Superior temporal gyrus (tissue), 1 donor: Measurements from ENCODE around the gene NAPB.

Experiments used
- DNase-seq: peaks from one replicate; pipeline ENCODE4 v3.0.0-alpha.2; 2016; ENCODE audit errors: extremely low spot score

The NAPB gene

DNA sequence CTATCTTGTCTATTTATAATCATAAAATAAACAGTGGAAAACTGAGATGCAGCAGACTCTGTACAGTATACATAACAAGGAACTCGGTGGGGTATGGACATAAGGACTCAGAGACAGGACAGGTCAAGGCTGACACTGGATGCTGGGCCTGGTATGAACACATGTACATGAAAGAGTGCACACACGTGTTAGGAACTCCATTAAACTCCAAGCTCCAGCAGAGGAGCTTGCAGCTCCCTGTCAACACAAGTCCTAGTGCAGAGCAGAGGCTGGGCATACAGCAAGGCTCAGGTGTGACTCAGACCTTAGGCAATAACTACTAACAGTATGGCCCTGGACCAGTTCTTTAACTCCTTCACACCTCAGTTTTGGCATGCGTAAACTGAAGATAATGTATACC, 17.1 kb downstream of the NAPB start:
- no peak for DNase-seq

DNA sequence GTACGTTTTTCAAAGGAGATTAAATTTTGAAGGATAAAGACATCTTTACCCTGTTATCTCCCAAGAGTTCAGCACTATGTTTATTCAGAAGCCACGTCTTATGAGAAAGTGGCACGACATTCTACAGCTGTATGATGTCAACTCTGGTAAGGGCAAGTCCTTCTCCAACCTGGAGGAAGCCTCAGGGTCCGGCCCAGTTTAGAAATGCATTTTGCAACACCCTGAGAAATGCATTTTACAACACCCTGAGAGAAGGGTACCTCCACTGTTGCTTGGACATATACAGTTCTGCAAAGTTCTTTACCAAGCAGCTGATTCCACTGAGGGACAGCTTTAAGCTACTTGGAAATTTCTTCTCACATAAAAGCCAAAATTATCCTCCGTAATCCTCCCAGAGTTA, 17.5 kb downstream of the NAPB start:
- no peak for DNase-seq

DNA sequence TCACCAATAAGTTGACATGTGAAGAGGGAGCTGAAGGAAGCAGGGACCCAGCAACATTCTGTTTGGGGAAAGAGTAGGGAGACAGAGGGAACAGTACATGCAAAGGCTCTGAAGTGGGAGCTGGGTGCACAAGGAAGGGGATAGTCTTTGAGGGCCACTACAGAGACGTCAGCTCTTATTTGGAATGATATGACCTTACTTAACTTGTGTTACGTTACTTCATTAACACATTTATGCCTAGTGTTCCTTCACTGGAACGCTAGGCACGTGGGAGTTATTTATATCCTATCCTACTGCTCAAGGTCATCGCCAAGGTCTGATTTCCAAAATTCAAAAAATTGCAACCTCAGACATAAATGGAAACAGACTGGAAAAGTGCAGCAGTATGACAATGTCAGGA, 20.2 kb downstream of the NAPB start:
- DNase-seq = no peak

DNA sequence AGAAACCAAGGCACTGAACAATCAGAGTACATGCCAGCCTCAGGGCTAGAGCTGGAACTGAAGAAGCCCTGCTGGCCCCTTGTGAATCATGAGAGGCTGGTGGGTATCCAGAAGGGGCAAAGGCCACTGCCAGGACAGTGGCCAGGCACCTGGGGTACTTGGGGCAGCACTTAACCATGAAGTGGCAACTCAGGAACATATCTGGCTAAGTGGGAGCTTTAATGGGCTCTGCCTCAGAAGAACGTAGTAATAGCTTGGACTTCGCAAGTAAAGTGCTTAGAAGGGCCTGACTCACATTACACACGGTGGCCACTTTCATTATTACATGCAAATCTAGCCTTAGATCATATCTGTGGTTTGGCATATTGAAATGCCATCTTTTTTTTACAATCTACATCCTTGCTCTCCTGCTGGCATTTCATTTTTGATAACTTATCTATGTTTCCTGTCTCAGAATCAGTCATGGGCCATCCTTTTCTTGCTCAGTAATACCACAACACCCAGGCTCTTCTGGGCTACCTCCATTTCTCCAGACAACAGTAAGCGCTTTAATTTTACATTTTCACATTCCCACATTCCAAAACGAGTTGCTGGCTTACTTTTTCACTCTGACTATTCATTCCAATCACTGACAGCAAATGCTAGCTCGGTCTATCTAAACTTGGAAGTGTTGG, 21.6 kb downstream of the NAPB start:
- DNase-seq = no peak

DNA sequence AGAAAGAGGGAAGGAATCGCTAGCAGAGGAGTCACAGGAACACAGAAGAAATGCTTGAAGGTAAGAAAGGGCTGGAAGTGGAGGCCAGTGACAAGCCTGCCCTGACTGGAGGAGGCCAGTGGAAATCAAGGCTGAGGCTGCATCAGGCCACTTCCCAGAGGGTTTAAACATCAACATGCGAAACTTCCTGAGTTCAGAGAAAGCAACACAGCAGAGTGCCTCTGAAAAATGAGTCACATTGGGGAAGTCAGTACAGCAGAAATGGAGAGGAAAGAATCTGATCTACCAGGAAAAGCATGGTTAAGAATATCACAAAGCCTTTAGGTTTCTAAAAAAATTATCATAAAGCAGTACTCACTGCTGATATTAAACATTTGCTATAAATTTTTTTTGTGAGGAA, 23.3 kb downstream of the NAPB start:
- DNase-seq = no peak

DNA sequence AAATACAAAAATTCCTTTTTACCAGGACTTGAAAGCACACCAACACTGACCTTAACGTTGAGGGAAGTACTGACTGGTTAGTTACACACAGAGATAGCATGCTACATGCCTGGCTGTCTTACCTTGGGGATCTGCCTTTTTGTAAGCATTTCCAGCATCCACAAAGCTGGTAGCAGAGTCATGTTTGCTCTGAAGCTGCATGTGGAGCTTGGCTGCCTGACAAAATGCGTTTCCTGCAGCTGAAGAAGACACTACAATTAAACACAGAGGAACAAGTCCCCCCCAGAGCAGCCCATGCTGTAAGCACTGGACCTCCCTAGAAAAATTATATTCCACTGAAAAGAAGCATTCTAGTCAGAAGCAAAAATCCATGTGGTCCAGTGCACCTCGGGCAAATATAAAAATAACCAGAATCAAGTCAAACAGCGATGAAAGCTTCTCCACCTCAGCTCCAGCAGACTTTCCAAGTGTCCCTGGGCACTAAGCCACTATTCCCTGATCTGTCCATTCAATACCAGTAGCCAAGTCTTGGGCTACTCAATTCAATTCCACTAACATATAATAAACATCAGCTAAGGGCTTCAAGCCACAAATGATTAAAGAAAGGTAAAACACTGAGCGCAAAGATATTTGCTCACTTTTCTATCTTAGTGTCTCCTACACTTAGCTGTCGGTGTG, 24.2 kb downstream of the NAPB start:
- DNase-seq = no peak

DNA sequence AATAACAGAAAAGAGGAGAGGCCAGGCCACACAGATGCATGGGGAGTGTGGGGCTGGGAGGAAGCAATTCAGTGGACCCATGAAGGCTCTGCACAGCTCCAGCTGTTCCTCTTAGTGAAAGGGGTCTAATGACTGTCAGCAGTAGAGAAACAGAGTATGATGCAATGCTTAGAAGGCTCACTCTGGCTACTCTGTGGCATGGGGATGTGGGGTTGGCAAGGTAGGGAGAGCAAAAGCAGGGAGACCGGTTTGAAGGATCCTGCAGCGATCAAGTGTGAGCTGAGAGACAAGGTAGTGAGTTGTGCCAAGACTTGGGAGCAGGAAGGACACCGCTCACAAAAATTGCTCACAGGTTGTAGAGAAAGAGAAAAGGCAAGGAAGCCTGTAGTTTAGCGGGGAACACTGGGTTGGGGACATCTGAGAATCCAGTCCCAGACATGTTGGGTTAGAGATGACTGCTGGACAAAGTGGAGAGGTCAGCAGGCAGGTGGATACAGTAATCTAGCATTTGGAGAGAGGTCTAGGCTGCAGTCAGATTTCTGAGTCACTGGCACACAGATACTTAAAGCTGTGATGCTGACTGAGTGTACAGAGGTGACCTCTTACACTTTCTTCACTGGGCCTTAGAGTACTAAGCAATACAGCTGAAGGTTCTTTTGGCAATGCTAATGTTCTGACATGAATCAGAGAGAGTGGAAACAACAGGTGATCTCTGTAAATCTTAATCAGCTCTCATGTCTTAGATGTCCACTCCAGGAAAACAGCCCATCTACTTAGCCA, 27.1 kb downstream of the NAPB start:
- DNase-seq = no peak

DNA sequence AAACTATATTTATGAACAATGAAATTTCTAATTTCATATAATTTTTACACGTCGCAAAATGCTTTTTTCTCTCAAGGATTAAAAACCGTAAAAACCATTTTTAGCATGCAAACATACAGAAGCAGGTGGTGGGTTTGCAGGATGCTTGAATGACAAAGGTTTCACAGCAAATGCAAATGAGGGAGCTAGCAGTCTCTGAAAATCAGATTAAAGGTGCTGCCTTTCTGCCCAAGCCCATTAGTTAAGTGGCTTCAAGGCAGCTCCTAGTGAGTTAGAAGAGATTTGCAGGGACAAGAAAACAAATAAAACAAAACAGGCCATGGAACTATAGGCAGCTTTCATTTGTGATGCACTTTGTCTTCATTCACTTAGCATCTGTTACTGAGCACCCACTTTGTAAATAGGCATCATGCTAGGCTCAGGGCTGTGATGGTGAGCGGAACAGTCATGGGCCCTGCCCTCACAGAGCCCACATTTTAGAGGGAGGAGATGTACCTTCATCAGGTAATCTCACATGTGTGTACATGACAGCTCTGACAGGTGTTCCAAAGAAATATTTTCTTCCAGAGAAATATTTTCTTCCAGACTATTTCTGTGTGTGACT, 29.5 kb downstream of the NAPB start:
- no peak for DNase-seq

DNA sequence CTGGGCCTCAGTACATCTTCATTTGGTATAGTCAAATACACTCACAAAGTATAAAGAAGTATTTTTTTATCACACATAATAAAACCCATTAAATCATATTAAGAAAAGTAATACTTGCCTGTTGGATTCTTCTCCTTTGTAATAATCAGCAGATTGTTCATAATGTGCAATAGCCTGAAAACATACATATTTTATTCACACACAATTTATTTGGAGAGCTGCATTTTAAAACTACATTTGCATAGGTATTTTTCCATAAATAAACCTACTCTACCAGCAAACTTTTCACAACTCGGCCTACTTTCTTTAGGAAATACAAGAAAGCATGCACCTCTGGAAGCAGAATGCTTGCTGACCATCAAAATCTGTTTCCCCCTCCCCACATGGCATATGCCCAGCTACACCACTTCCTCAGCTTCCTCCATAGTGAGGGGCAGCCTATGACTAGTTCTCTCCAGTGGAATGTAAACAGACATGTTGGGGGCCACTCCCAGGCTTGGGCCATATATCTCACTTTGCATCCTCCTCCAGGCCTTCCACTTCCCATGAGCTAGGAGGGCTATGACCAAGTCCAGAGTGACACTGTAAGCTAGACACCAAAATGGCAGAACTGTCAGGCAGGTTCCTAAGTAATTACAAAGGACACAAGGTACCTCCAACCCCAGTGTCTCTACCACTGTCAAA, 31.1 kb downstream of the NAPB start:
- no peak for DNase-seq

DNA sequence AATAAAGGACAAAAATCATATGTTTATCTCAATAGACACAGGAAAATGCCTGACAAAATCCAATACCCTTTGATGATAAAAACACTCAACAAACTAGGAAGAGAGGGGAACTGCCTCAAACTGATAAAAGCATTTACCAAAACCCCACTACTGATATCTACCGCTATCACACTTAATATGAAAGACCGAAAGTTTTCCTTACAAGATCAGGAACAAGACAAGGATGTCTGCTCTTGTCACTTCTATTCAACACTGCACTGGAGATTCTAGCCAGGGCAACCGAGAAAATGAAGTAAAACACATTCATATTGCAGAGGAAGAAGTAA, 34.2 kb downstream of the NAPB start:
- no peak for DNase-seq

DNA sequence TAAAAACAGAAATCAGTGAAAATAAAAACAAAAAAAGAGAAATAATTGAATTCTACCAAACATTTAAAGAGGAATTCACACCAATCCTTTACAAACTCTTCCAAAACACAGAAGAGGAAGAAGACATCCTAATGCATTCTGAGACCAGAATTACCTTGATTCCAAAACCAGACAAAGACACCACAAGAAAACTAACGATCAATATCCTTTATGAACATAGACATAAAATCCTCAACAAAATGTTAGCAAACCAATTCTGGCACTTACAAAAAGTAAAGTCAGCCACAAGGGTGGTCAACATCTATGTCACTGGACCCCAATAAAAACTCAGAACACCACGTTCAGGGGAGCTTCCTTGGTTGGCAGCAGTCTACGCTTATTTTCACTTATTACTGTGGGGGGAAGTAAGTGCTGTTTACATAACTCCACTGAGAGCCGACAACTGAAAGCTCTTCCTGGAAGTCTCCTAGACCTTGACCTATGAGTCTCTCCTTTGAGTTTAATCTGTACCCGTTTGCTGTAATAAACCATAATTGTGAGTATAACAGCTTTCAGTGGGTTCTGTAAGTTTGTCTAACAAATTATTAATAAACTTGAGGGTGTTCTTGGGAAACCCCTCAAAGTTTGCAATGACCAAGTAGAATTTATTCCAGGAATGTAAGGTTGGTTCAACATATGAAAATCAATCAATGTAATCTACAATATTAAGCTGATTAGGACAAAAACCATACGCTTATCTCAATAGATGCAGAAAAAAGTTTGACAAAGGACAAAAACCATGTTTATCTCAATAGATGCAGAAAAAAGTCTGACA, 34.8 kb downstream of the NAPB start:
- no peak for DNase-seq

DNA sequence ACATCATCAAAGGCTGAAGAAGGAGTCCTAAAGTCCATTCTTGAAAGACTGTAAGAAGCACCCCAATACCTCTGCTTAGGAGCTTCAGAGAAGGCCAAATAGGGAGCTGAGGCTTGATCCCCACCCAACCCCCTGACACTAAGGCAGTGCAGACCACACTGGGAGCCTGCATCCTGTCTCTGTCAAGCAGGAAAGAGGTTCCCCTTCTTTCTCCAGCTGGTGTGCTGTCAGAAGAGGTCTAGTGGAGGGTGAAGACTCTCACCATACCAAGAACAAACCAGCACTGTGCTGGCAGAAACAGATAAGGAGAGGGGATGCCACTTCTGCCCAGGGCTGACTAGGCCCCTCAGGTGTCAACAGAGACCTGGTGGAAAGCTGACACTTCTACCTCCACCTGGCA, 39.4 kb downstream of the NAPB start:
- no peak for DNase-seq

DNA sequence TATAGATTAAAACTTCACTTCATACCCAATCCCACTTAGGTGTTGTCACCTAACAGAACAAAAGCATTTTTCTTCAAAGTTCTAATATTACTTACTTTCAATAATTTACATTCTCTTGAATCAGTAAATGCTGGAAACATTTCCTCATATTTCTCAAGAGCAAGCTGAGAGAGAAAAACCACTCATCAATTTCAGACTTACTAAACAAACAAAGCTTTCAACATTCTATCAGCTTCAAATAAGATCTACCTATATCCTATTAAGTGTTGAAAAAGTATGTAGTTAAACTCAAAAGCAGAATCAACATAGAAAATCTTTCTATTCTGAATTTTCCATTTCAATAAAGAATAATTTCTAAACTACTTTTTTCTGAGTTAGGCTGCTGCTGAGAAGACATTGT, 41.5 kb downstream of the NAPB start:
- no peak for DNase-seq

DNA sequence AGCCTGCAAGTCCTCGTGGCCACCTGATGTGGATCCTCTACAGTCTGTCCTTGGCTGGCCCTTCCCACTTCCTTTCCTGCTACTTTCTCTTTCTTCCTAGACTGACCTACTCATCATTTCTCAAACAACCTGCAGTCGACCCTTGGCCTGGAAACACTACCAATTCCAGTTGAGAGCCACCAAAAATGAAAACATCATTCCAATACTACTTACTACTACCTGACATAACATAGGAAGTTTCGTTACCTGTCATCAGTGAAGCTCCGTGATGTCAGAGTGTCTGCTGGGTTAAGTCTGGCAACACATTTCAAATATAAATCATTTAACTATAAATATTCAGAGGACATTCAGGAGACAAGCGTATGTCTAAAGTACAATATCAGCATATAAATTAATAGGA, 45.5 kb downstream of the NAPB start:
- no peak for DNase-seq

DNA sequence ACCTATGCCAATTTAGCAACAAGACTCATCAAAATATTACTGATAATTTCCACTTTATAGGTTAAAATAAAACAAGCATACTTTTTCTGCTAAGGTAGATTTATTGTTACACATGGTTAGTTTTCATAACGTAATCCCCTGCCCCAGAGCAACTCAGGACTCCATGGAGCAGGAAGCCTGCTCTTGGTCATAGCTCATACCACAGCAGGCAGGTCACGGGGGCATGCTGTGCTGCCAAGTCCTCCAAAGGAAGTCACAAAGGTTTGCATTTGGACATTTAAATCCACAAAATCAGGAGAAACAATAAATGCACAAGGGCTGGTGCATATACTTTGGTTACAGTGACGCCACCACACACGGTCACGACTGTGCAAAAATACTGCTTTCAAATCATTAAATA, 46.8 kb downstream of the NAPB start:
- DNase-seq = no peak

DNA sequence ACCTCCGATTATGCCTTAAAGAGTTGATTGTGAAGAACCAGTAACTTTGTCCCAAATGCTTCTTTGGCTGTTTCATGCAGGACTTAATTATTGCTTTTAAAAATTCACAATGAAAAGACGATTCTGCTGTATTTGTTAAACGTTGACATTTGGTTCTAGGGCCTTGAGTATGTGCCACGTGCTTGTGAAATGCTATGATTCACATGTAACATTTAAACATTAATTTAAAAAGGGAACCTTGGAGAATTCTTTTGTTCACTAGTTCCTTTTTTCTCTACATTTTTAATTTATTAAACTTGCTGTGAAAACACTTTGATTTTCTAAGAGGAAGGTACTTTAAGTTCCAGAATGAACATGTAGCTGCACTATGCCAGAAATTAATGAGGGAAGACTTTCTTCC, 49.8 kb downstream of the NAPB start:
- no peak for DNase-seq

DNA sequence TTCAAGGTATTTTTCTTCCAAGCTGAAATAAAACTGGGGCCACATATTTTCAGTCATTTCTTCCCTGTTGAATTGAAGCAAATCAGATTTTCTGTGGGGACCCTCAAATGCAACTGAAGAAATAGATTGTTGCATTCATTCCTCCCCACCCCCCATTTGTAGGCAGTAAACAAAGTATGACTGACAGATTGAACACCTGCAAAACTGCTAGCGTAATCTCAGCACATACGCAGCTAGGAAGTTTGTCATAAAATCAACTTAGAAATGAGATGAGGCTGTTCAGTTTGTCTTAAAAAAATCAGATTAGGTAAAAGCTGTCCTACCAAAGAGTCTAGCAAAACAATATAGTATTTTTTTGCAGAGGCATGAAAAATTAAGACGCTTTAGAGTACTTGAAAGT, 50.4 kb downstream of the NAPB start:
- DNase-seq = no peak

DNA sequence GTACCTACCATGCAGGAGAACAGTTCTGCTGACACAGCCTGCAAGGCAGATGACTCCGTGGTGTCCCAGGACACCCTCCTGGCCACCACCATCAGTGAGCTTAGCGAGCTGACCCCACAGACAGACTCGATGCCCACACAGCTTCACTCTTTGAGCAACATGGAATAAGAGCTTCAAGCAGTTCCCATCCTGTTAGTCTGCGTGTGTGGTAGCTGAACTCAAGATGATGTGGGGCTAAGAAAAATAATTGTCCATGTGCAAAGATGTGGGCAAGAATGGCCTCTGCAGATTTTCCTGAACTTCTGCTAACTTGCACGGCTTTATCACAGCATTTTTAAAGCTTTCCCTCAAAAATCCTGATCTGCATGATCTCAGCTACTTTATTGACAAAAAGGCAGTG, 51.0 kb downstream of the NAPB start:
- no peak for DNase-seq

DNA sequence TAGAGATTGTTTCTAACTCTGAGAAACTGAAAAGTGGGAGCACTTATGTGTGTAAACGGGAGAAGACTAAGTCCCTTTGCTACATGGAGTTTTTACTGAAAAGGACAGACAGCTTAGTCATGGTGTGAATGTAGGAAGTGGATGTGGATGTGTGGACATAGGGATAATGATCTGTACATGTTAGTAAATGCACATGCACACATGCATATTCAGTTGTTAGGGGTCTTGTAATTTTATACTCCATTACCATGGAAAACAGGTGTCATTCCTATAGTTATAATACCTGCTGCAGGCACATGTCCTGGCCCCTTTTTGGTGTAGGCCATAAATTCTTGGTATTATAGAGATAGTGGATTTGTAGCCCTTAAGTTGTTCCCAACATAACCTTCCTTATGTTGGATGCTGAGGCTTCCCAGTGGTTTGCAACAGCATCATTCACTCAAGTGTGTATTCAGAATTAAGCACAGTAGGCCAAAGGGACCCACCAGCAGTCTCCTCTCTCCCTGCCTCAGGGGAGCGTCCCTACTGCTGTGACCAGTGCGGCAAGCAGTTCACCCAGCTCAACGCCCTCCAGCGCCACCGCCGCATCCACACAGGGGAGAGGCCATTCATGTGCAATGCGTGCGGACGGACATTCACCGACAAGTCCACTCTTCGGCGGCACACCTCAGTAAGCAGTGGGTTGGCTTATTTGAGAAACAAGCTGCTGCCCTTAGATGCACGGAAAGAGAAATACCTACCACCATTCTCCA, 52.0 kb downstream of the NAPB start:
- DNase-seq = no peak

DNA sequence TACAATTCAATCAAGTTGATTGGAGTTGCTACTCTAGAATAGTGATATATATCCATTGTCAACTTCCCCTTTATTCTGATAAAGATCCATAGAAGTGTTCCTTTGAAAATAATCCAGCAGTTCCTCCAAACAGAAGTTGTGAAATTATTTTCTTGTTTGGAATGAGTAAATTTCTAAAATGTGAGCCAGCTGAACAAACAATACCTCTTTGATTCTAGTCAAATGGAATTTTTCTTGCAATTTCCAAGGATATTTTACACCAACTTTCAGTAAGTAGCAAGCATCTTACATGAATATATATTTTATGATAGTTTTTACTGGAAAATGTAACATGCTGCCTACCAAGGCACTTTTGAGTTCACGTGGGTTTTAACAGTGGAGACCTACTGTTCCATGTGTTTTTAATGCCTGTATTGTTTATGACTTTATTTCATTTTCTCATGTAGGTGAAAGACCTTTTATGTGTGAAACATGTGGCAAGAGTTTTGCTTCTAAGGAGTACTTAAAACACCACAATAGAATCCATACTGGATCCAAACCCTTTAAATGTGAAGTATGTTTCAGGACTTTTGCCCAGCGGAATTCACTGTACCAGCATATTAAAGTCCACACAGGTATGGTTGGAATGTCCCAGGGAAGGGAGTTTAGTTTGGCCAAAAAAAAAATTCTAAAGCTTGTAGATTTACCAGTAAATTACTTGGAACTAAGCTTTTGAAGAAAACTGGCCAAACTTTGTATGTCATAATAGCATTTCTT, 52.8 kb downstream of the NAPB start:
- DNase-seq = no peak
